Bronchial epithelial cell (primary cell): ENCODE data around the gene KIF25. TPM values are rescaled to one million over a fixed set of nuclear protein-coding genes. Genes with fewer than 3 reads are reported as not detected.

Experiments used
- DNase-seq: peaks from one replicate; pipeline ENCODE4 v3.0.0-alpha.2; 2010; ENCODE audit warnings: low read depth
- FAIRE-seq: peaks from 2 replicates; lab custom pipeline; 2011; peaks lifted over from hg19 to GRCh38; lab: Jason Lieb, UNC
- H3K27me3 ChIP-seq: 2 replicates; pipeline ENCODE4 v1.5.1; 2011; ENCODE audit warnings: low read length; ENCODE audit not compliant: control insufficient read depth, insufficient read depth
- H3K36me3 ChIP-seq: 2 replicates; pipeline ENCODE4 v1.5.1; 2011; ENCODE audit warnings: low read length; ENCODE audit not compliant: control insufficient read depth, insufficient read depth
- H3K4me3 ChIP-seq: 2 replicates; pipeline ENCODE4 v1.5.1; 2011; ENCODE audit warnings: mild to moderate bottlenecking, low read depth, low read length, control low read depth
- CTCF ChIP-seq: IDR thresholded peaks from 2 replicates; pipeline ENCODE4 v1.5.1; 2011; ENCODE audit warnings: mild to moderate bottlenecking, moderate library complexity, low read length, control low read depth, inconsistent platforms; ENCODE audit not compliant: insufficient read depth, severe bottlenecking
- total RNA-seq: library from RNA; depleted of rRNA; stranded (reverse); fragments of >200 nt; gene quantifications from 2 replicates; pipeline ENCODE4 v1.2.1, GENCODE V29; 2014

KIF25 gene
- total RNA-seq, 1 donor from 2014 or later: not detected

GRCh38 chr6:168062346-168063289 lies 65.1 kb downstream of the KIF25 start:
- DNase-seq (no peak), FAIRE-seq (no peak)
- no peaks in the 10 kb centered on the region for H3K27me3 ChIP-seq
- TF ChIP-seq CTCF: no peak
- no peak overlapping the region for H3K4me3 ChIP-seq
- H3K36me3 ChIP-seq: no peaks in the 10 kb centered on the region

GRCh38 chr6:168063431-168063830 lies 66.0 kb downstream of the KIF25 start:
- no peaks in the 10 kb centered on the region for H3K27me3 ChIP-seq
- no peak for TF ChIP-seq CTCF
- no peak for FAIRE-seq
- no peak for DNase-seq
- H3K4me3 ChIP-seq: no peak overlapping the region
- no peaks in the 10 kb centered on the region for H3K36me3 ChIP-seq

- no peaks in the 10 kb centered on the region for H3K27me3 ChIP-seq
- no peaks in the 10 kb centered on the region for H3K36me3 ChIP-seq
- FAIRE-seq (no peak), DNase-seq (no peak)
- H3K4me3 ChIP-seq: no peak overlapping the region
- no peak for TF ChIP-seq CTCF
These were observed 66.8 kb downstream of the KIF25 start for GRCh38 chr6:168064226-168064807.

- TF ChIP-seq CTCF: no peak
- no peaks in the 10 kb centered on the region for H3K27me3 ChIP-seq
- FAIRE-seq (no peak), DNase-seq (no peak)
- H3K36me3 ChIP-seq: no peaks in the 10 kb centered on the region
- H3K4me3 ChIP-seq: no peak overlapping the region
These were observed 69.7 kb downstream of the KIF25 start for GRCh38 chr6:168067081-168067759.

- no peaks in the 10 kb centered on the region for H3K36me3 ChIP-seq
These were observed 73.3 kb downstream of the KIF25 start for GRCh38 chr6:168070804-168071203.

More at GRCh38 chr6:168070804-168071203, 73.3 kb downstream of the KIF25 start:
- TF ChIP-seq CTCF: no peak
- Histone ChIP-seq H3K27me3 (no peaks in the 10 kb centered on the region), H3K4me3 (no peak overlapping the region)
- DNase-seq (no peak), FAIRE-seq (no peak)
